ENCODE results near the gene OAS2. TPM values are rescaled to one million over a fixed set of nuclear protein-coding genes. Genes with fewer than 3 reads are reported as not detected.

OAS2 gene
- total and polyA plus RNA-seq, 9 of the 15 experiments (the other 6 are each of a cell fraction or from before 2014, with no cell fraction given) = 0.13 to 0.85 TPM; not detected in 7

DNA sequence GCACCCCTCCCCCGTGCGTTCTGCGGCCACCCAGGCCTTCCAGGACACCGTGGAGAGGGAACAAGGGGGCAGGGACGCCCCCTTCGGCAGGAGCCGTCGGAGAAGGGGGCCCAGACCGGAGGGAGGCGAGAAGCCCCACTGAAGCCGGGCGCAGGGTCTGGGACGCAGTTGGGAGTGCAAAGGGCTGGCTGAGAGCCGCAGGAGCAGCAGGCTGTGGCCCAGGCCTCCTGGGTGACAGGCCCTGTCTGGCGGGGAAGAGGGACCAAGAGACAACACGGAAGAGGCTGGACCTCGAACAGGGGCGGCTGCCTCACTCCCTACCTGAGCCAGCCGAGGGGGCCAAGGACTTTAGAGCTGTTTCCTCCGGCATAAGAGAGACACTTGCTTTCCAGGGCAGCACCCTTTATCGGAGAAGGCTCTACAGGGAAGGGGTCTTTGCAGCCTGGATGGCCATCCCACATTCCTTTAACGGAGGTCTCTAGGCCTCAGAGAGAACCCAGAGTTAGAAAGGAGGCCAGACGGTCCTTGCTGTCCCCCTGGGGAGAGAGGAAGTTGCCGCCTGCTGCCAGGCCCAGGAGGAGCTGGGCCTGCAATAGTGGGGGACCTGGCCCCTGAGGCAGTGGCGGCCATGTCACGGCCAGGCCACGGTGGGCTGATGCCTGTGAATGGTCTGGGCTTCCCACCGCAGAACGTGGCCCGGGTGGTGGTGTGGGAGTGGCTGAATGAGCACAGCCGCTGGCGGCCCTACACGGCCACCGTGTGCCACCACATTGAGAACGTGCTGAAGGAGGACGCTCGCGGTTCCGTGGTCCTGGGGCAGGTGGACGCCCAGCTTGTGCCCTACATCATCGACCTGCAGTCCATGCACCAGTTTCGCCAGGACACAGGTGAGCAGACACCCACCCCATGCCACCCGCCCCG, 79.5 kb downstream of the OAS2 start (continued):
- TF ChIP-seq UBTF (IDR thresholded peaks at IDR 0.05; ENCODE audit: borderline replicate concordance in 1 of 2, low read depth in 2 of 2, low read length in 2 of 2) = 0 out of 4 replicates have a peak, but pooled peaks of 1 of the 2 experiments have one; percentile 27
- TF ChIP-seq, protein P1, sequence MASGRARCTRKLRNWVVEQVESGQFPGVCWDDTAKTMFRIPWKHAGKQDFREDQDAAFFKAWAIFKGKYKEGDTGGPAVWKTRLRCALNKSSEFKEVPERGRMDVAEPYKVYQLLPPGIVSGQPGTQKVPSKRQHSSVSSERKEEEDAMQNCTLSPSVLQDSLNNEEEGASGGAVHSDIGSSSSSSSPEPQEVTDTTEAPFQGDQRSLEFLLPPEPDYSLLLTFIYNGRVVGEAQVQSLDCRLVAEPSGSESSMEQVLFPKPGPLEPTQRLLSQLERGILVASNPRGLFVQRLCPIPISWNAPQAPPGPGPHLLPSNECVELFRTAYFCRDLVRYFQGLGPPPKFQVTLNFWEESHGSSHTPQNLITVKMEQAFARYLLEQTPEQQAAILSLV (tag; IDR thresholded peaks at IDR 0.05) = no peak
- no peak for TF ChIP-seq CBX8 (IDR thresholded peaks at IDR 0.05; ENCODE audit: borderline replicate concordance, extremely low read depth, low read depth, low read length, poor library complexity, severe bottlenecking)

DNA sequence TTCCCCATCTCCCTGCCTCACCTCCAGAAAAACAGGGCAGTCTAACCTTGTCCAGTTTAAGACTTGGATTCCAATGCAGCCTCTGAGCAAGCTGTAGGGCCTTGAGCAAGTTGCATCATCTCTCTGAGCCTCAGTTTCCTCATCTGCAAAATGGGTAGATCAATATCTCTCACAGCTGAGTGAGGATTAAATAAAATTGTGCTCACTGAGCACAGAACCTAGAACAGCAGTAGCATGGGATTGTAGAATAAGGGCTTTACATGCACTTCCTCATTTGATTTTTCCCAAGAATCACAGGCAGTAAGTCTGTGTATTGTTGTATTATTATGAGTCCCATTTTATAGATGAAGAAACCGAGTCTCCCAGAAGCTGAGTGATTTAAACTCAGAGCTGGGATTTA, 80.2 kb downstream of the OAS2 start:
- 0% methylated on average over 1 of the region's 1 CpG for WGBS (ENCODE audit: insufficient coverage, low coverage, missing lambda C conversion rate)
- ATAC-seq (no peak), FAIRE-seq (no peak), DNase-seq (ENCODE audit: extremely low read depth in 1 of 4, low spot score in 3 of 4) (no peak)
- no peak overlapping the region for H2AFZ ChIP-seq (ENCODE audit: low read depth, low read length)
- intact Hi-C loops (cut with micrococcal nuclease) (no loop called here), in situ Hi-C loops (cut with MboI) (no loop called here)
- no peaks in the 10 kb centered on the region for H3K36me3 ChIP-seq (ENCODE audit: control insufficient read depth, insufficient read depth, low read length)
- no peak overlapping the region for H3K27ac ChIP-seq (ENCODE audit: extremely low read depth, low read depth, low read length)
- CTCF ChIA-PET (ENCODE audit: low intra/inter-chr PET ratio) = no interaction called here
- no peak overlapping the region for H3K4me2 ChIP-seq (ENCODE audit: insufficient read depth, low read length)
- peaks cover 8 to 50% of the 10 kb centered on the region in 2 experiments; a peak in 3 of 5 replicates for H3K27me3 ChIP-seq (ENCODE audit: control insufficient read depth in 2 of 2, insufficient read depth in 2 of 2, low read length in 2 of 2)
- H3K9me3 ChIP-seq (replicated peaks; ENCODE audit: control insufficient read depth, insufficient read depth, low read depth, low read length) = no peaks in the 10 kb centered on the region
- H3K4me1 ChIP-seq (replicated peaks in 1 of 2; ENCODE audit: control insufficient read depth in 2 of 2, insufficient read depth in 2 of 2, low read length in 2 of 2) = peaks cover 0 to 18% of the 10 kb centered on the region in 2 experiments; a peak in 1 of 5 replicates
- BruUV-seq (replicated peaks) = no TSS peak
- H3K9me1 ChIP-seq (ENCODE audit: control insufficient read depth, insufficient read depth, low read length) = no peaks in the 10 kb centered on the region
- H3K4me3 ChIP-seq = no peak overlapping the region
- H3K79me2 ChIP-seq (ENCODE audit: control insufficient read depth, insufficient read depth, low read length) = no peaks in the 10 kb centered on the region
- H3K9ac ChIP-seq (ENCODE audit: insufficient read depth in 1 of 2, low read depth in 2 of 2, low read length in 2 of 2) = no peak overlapping the region
- peaks cover 6% of the 10 kb centered on the region for H4K20me1 ChIP-seq (replicated peaks; ENCODE audit: control insufficient read depth, insufficient read depth, low read length)
- POLR2A ChIA-PET = no interaction called here
- TF ChIP-seq ETV6 (IDR thresholded peaks at IDR 0.05; ENCODE audit: borderline replicate concordance in 1 of 2, low read depth in 2 of 2, low read length in 1 of 2) (no peak), ETV6 (CRISPR knock-in tag; IDR thresholded peaks at IDR 0.05; ENCODE audit: borderline replicate concordance) (no peak), ZNF24 (IDR thresholded peaks at IDR 0.05) (no peak), RNF2 (IDR thresholded peaks at IDR 0.05) (no peak), BCOR (IDR thresholded peaks at IDR 0.05) (peak; percentile 76), ZNF655 (CRISPR knock-in tag; IDR thresholded peaks at IDR 0.05) (no peak), RBM25 (IDR thresholded peaks at IDR 0.05; ENCODE audit: low read depth, low read length, severe bottlenecking) (peak; percentile 79), GABPB2 (CRISPR knock-in tag; conservative IDR thresholded peaks at IDR 0.05) (no peak), KDM1A (IDR thresholded peaks at IDR 0.05) (peak in 1 of 2 experiments; percentile 36; a peak in 1 of 4 replicates), SPI1 (IDR thresholded peaks at IDR 0.05; ENCODE audit: borderline replicate concordance, low read depth, low read length) (peak; percentile 62; the same call in 1 of the 2 replicates), ZEB2 (IDR thresholded peaks at IDR 0.05) (no peak), ADNP (tag; IDR thresholded peaks at IDR 0.05) (0 out of 2 replicates have a peak, but pooled peaks have one; percentile 55)
